Activated B cell treated with CpG ODN at 0.5 μM for 24 hours (primary cell): ENCODE data around the gene S100A5. TPM values are rescaled to one million over a fixed set of nuclear protein-coding genes. Genes with fewer than 3 reads are reported as not detected.
"Not testable (repeated sequence)": the region's sequence is repeated elsewhere in the genome, so short reads cannot be mapped to it uniquely, and the experiment has no call there.

Source experiments
- ATAC-seq: fragments of 200-7000 bp; cut with Tn5 transposase; one replicate; pipeline ENCODE4 v1.10.0; 2021; ENCODE audit warnings: low read depth, mild to moderate bottlenecking, moderate library complexity
- CTCF ChIA-PET: fragments of 350-600 bp; sonication (Branson Sonifier 250); formaldehyde crosslinking; loops from one replicate; lab custom pipeline; 2021; ENCODE audit warnings: antibody characterized with exemption; lab: Charles Lee
- POLR2A ChIA-PET: fragments of 350-600 bp; sonication (Branson Sonifier 250); formaldehyde crosslinking; loops from one replicate; lab custom pipeline; 2021; ENCODE audit warnings: antibody characterized with exemption; lab: Charles Lee
- DNase-seq: peaks from one replicate; pipeline ENCODE4 v3.0.0; 2022
- H3K27ac Mint-ChIP-seq: one replicate; pipeline ENCODE4 v1.8.0; 2020; ENCODE audit warnings: mixed read lengths
- H3K27me3 Mint-ChIP-seq: one replicate; pipeline ENCODE4 v1.8.0; 2021; ENCODE audit warnings: mixed read lengths
- H3K36me3 Mint-ChIP-seq: one replicate; pipeline ENCODE4 v1.8.0; 2021; ENCODE audit warnings: low read depth, mixed read lengths
- H3K4me1 Mint-ChIP-seq: one replicate; pipeline ENCODE4 v1.8.0; 2021; ENCODE audit warnings: mixed read lengths
- H3K4me3 Mint-ChIP-seq: one replicate; pipeline ENCODE4 v1.8.0; 2020; ENCODE audit warnings: mild to moderate bottlenecking, mixed read lengths
- H3K9me3 Mint-ChIP-seq: one replicate; pipeline ENCODE4 v1.8.0; 2020; ENCODE audit warnings: mixed read lengths
- intact Hi-C: fragments of 100-400 bp; cut with micrococcal nuclease; formaldehyde crosslinking; loops from one replicate; pipeline ENCODE4 v1.15.1; 2024
- total RNA-seq: library from RNA; stranded (reverse); gene quantifications from 2 replicates; pipeline ENCODE4 v1.2.3, GENCODE V29; 2022
- TF ChIP-seq, protein P1 (sequence below): fragments of 200-600 bp; IDR thresholded peaks from one replicate; pipeline ENCODE4 v1.8.0; 2022; ENCODE audit warnings: antibody characterized with exemption, mild to moderate bottlenecking

S100A5 gene
- total RNA-seq, 1 donor from 2014 or later, result 0.51 TPM

GRCh38 chr1:153563483-153563901 is 22.8 kb upstream of the S100A5 start:
- intact Hi-C loops, result no loop called here
- H3K36me3 Mint-ChIP-seq, result no peaks in the 10 kb centered on the region
- ChIA-PET CTCF (interaction anchor here (1.0 to 1.2 kb wide), 3 partner anchors 9 to 30 kb away, joined by 3 to 4 read pairs (median 3); partner anchors contain the start of gene S100A6), POLR2A (interaction anchor here (0.6 to 4.3 kb wide), 4 partner anchors 13 to 109 kb away, joined by 3 to 115 read pairs (median 26); partner anchors contain the start of genes S100A4 and S100A6)
- H3K27me3 Mint-ChIP-seq, result no peaks in the 10 kb centered on the region
- TF ChIP-seq, protein P1, sequence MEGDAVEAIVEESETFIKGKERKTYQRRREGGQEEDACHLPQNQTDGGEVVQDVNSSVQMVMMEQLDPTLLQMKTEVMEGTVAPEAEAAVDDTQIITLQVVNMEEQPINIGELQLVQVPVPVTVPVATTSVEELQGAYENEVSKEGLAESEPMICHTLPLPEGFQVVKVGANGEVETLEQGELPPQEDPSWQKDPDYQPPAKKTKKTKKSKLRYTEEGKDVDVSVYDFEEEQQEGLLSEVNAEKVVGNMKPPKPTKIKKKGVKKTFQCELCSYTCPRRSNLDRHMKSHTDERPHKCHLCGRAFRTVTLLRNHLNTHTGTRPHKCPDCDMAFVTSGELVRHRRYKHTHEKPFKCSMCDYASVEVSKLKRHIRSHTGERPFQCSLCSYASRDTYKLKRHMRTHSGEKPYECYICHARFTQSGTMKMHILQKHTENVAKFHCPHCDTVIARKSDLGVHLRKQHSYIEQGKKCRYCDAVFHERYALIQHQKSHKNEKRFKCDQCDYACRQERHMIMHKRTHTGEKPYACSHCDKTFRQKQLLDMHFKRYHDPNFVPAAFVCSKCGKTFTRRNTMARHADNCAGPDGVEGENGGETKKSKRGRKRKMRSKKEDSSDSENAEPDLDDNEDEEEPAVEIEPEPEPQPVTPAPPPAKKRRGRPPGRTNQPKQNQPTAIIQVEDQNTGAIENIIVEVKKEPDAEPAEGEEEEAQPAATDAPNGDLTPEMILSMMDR, result no peak
- peaks cover 32% of the 10 kb centered on the region for H3K4me1 Mint-ChIP-seq
- ATAC-seq, result no peak
- H3K9me3 Mint-ChIP-seq, result no peaks in the 10 kb centered on the region
- no peak overlapping the region for H3K4me3 Mint-ChIP-seq
- no peak for DNase-seq
- H3K27ac Mint-ChIP-seq, result no peak overlapping the region

- ATAC-seq, H3K9me3 Mint-ChIP-seq, H3K27ac Mint-ChIP-seq, intact Hi-C loops, H3K27me3 Mint-ChIP-seq, H3K36me3 Mint-ChIP-seq, DNase-seq, H3K4me3 Mint-ChIP-seq: not testable (repeated sequence)
- ChIA-PET CTCF (interaction anchor here (1.4 kb wide), 1 partner anchor 29 kb away, joined by 4 read pairs; no protein-coding TSS in a partner anchor), POLR2A (interaction anchor here (0.6 to 0.9 kb wide), 2 partner anchors 23 to 425 kb away, joined by 3 to 4 read pairs; no protein-coding TSS in a partner anchor)
- peaks cover 21% of the 10 kb centered on the region for H3K4me1 Mint-ChIP-seq
These were observed 21.3 kb upstream of the S100A5 start for GRCh38 chr1:153562021-153562420.

DNA sequence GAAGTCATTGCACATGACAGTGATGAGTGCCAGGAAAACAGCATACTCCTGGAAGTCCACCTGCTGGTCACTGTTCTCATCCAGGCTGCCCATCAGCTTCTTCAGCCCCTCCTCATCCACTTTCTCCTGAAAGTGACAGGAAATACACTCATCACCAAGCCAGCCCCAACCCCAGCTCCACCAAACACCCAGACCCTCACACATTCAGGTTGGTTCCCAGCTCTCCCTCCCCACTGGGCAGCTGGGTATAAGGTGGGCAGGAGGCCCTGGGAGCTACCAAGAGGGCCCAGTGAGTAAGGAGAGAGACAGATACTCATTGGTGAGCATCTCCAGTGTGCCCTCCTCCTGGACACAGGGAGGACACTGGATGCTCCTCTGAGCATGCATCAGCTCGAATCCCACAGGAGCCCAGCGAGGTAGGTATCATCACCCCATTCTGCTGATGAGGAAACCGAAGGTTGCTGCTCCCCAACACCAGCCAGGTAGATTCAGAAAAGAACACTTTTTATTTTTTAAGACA is 20.8 kb upstream of the S100A5 start:
- Mint-ChIP-seq H3K27me3 (no peaks in the 10 kb centered on the region), H3K9me3 (no peaks in the 10 kb centered on the region), H3K27ac (no peak overlapping the region), H3K4me1 (peaks cover 16% of the 10 kb centered on the region), H3K4me3 (no peak overlapping the region), H3K36me3 (no peaks in the 10 kb centered on the region)
- DNase-seq, result no peak
- ChIA-PET POLR2A (no interaction called here), CTCF (interaction anchor here (1.4 kb wide), 1 partner anchor 28 kb away, joined by 4 read pairs; no protein-coding TSS in a partner anchor)
- intact Hi-C loops, result no loop called here
- ATAC-seq, result no peak
- TF ChIP-seq, protein P1, result no peak

DNA sequence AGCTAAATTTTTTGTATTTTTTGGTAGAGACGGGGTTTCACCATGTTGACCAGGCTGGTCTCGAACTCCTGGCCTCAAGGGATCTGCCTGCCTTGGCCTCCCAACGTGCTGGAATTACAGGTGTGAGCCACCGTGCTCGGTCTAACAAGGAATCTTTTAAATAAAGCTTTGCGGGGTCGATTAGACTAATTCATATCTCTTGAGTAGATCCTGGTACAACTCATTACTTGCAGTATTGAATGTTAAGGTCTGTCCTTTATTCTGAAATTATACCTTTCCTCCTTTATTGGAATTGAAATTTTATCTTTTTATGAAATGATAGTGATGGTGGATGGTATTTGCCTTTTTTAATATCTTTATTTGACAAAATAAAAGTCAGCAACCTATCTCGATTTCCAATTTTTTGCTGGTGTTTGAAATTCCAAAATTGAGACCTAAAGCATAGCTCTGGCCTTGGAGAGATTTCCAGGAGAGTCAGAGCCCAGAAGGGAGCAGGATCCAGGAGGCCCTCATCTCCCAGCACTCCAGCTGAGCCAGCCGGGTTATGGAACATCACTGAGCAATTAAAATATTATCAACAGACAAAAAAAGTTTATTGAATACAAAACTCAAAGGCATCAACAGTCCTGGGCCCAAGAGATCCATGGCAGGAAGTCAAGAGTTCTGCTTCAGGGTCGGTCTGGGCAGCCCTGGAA is 20.2 kb upstream of the S100A5 start:
- H3K9me3 Mint-ChIP-seq, result no peaks in the 10 kb centered on the region
- no peak for ATAC-seq
- no peaks in the 10 kb centered on the region for H3K27me3 Mint-ChIP-seq
- no peak overlapping the region for H3K4me3 Mint-ChIP-seq
- TF ChIP-seq, protein P1, result no peak
- CTCF ChIA-PET, result interaction anchor here (1.4 kb wide), 1 partner anchor 28 kb away, joined by 4 read pairs; no protein-coding TSS in a partner anchor
- H3K36me3 Mint-ChIP-seq, result no peaks in the 10 kb centered on the region
- H3K27ac Mint-ChIP-seq, result no peak overlapping the region
- POLR2A ChIA-PET, result no interaction called here
- no peak for DNase-seq
- H3K4me1 Mint-ChIP-seq, result peaks cover 11% of the 10 kb centered on the region
- intact Hi-C loops, result no loop called here

DNA sequence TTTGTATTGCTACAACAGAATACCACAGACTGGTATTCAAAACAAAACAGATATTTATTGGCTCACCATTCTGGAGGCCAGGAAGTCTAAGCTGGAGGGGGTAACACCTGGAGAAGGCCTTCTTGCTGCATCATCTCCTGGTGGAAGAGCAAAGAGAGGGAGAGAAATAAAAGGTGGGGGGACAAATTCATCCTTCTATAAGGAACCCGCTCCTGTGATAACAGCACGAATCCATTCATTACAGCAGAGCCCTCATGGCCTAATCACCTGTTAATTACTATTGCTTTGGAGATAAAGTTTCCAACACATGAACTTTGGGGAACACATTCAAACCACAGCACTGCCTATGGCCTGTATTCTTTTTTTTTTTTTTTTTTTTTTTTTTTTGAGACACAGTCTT is 19.5 kb upstream of the S100A5 start:
- no peak overlapping the region for H3K4me3 Mint-ChIP-seq
- CTCF ChIA-PET, result interaction anchor here (0.9 kb wide), 1 partner anchor 27 kb away, joined by 3 read pairs; no protein-coding TSS in a partner anchor

More for the DNA sequence above, 19.5 kb upstream of the S100A5 start:
- Mint-ChIP-seq H3K4me1 (peaks cover 5% of the 10 kb centered on the region), H3K9me3 (no peaks in the 10 kb centered on the region), H3K27ac (no peak overlapping the region), H3K36me3 (no peaks in the 10 kb centered on the region), H3K27me3 (no peaks in the 10 kb centered on the region)
- DNase-seq (no peak), ATAC-seq (no peak)
- intact Hi-C loops, result no loop called here
- POLR2A ChIA-PET, result no interaction called here
- TF ChIP-seq, protein P1, result no peak
